CD4-positive, alpha-beta T cell (primary cell): ENCODE measurements around the gene OR2G2. TPM values are rescaled to one million over a fixed set of nuclear protein-coding genes. Genes with fewer than 3 reads are reported as not detected.

Experiments
- ATAC-seq: fragments of 200-7000 bp; cut with Tn5 transposase; one replicate; pipeline ENCODE4 v1.10.0; 2022; ENCODE audit warnings: mild to moderate bottlenecking; ENCODE audit not compliant: poor library complexity
- CTCF ChIA-PET: fragments of 350-600 bp; sonication (Branson Sonifier 250); formaldehyde crosslinking; loops from one replicate; lab custom pipeline; 2021; ENCODE audit warnings: antibody characterized with exemption, inconsistent platforms; lab: Charles Lee
- POLR2A ChIA-PET: fragments of 350-600 bp; sonication (Branson Sonifier 250); formaldehyde crosslinking; loops from one replicate; lab custom pipeline; 2021; ENCODE audit warnings: antibody characterized with exemption, inconsistent platforms; lab: Charles Lee
- DNase-seq, 14 experiments: peaks; one replicate each; pipeline ENCODE4 v3.0.0-alpha.2; 2013 to 2020; ENCODE audit warnings: mixed read lengths in 2 of 14
- H3K27ac ChIP-seq, 2 donors: one replicate each; pipeline versions ENCODE4 v1.5.1 to v1.7.0; 2013; ENCODE audit warnings: low read length in 2 of 2, low read depth in 1 of 2, mild to moderate bottlenecking in 1 of 2
- H3K27me3 ChIP-seq, 2 experiments: 1 replicate in 1 of 2; 2 replicates in 1 of 2; pipeline versions ENCODE4 v1.6.1 to v1.7.0; 2013; ENCODE audit warnings: low read length in 2 of 2, control low read depth in 1 of 2, mild to moderate bottlenecking in 1 of 2, moderate library complexity in 1 of 2; ENCODE audit not compliant: insufficient read depth in 2 of 2, control insufficient read depth in 1 of 2
- H3K36me3 ChIP-seq: one replicate; pipeline ENCODE4 v1.6.1; 2013; ENCODE audit warnings: low read length, control low read depth; ENCODE audit not compliant: insufficient read depth
- H3K4me1 ChIP-seq: one replicate; pipeline ENCODE4 v1.6.1; 2013; ENCODE audit warnings: low read length, control low read depth; ENCODE audit not compliant: insufficient read depth
- H3K4me3 ChIP-seq: one replicate; pipeline ENCODE4 v1.5.1; 2013; ENCODE audit warnings: mild to moderate bottlenecking, low read length, moderate library complexity
- H3K9me3 ChIP-seq, 2 experiments: 1 replicate in 1 of 2; 2 replicates in 1 of 2; pipeline versions ENCODE4 v1.6.1 to v1.7.0; 2013; ENCODE audit warnings: low read length in 2 of 2, mild to moderate bottlenecking in 2 of 2, control low read depth in 1 of 2, moderate library complexity in 1 of 2; ENCODE audit not compliant: control insufficient read depth in 1 of 2, insufficient read depth in 1 of 2
- H3K27ac Mint-ChIP-seq: one replicate; pipeline ENCODE4 v1.8.0; 2020; ENCODE audit warnings: mixed read lengths
- H3K27me3 Mint-ChIP-seq: one replicate; pipeline ENCODE4 v1.8.0; 2021; ENCODE audit warnings: mixed read lengths
- H3K36me3 Mint-ChIP-seq: one replicate; pipeline ENCODE4 v1.8.0; 2021; ENCODE audit warnings: low read depth, mixed read lengths
- H3K4me1 Mint-ChIP-seq: one replicate; pipeline ENCODE4 v1.8.0; 2021; ENCODE audit warnings: low read depth, mixed read lengths
- H3K4me3 Mint-ChIP-seq: one replicate; pipeline ENCODE4 v1.8.0; 2020; ENCODE audit warnings: mild to moderate bottlenecking, mixed read lengths
- H3K9me3 Mint-ChIP-seq: one replicate; pipeline ENCODE4 v1.8.0; 2020; ENCODE audit warnings: mixed read lengths
- intact Hi-C, 2 experiments: fragments of 100-400 bp; cut with DNase I in 1 of 2; cut with micrococcal nuclease in 1 of 2; formaldehyde crosslinking; loops; one replicate each; pipeline versions ENCODE4 v1.15.1 to v1.9.0; 2023 to 2025; cut with DNase I, micrococcal nuclease
- total RNA-seq, 174 experiments: library from RNA in 2 of 174; stranded (reverse) in 2 of 174; gene quantifications; one replicate each; pipeline ENCODE4 v1.2.3 and lab custom pipeline; 2021 to 2026
- TF ChIP-seq, protein P1 (sequence below): fragments of 200-600 bp; IDR thresholded peaks from one replicate; pipeline ENCODE4 v1.8.0; 2022; ENCODE audit warnings: antibody characterized with exemption, mild to moderate bottlenecking

The OR2G2 gene
- total RNA-seq, 2 experiments from 2014 or later, result not detected

DNA sequence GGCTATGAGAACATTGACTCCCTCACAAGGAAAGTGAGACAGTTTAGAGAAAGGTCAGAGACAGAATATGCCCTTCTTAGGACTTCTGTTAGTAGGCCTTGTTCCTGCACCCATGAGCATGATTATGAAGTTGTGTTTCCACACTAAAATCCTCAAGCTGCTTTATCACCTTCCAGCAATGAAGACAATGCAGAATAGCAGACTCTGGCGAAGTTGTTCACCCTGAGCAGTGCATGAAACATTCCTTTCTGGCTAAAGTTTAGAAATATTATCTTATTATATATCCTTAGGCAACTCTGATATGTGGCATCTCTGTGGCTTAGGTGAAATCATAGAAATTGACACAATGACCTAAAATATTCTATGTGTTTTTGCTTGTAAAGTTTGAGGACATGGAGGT is 13.9 kb upstream of the OR2G2 start:
- TF ChIP-seq, protein P1, sequence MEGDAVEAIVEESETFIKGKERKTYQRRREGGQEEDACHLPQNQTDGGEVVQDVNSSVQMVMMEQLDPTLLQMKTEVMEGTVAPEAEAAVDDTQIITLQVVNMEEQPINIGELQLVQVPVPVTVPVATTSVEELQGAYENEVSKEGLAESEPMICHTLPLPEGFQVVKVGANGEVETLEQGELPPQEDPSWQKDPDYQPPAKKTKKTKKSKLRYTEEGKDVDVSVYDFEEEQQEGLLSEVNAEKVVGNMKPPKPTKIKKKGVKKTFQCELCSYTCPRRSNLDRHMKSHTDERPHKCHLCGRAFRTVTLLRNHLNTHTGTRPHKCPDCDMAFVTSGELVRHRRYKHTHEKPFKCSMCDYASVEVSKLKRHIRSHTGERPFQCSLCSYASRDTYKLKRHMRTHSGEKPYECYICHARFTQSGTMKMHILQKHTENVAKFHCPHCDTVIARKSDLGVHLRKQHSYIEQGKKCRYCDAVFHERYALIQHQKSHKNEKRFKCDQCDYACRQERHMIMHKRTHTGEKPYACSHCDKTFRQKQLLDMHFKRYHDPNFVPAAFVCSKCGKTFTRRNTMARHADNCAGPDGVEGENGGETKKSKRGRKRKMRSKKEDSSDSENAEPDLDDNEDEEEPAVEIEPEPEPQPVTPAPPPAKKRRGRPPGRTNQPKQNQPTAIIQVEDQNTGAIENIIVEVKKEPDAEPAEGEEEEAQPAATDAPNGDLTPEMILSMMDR, result no peak
- intact Hi-C loops, result no loop called here
- Mint-ChIP-seq H3K4me1 (no peaks in the 10 kb centered on the region), H3K9me3 (peaks cover 6% of the 10 kb centered on the region), H3K27ac (no peak overlapping the region), H3K36me3 (no peaks in the 10 kb centered on the region), H3K27me3 (peaks cover 16% of the 10 kb centered on the region), H3K4me3 (no peak overlapping the region)
- Histone ChIP-seq H3K4me3 (no peak overlapping the region), H3K27ac (no peak overlapping the region), H3K36me3 (no peaks in the 10 kb centered on the region), H3K9me3 (no peaks in the 10 kb centered on the region), H3K27me3 (peaks cover 0 to 2% of the 10 kb centered on the region in 2 experiments), H3K4me1 (no peaks in the 10 kb centered on the region)
- DNase-seq, result no peak
- POLR2A ChIA-PET, result no interaction called here
- no peak for ATAC-seq
- CTCF ChIA-PET, result no interaction called here

DNA sequence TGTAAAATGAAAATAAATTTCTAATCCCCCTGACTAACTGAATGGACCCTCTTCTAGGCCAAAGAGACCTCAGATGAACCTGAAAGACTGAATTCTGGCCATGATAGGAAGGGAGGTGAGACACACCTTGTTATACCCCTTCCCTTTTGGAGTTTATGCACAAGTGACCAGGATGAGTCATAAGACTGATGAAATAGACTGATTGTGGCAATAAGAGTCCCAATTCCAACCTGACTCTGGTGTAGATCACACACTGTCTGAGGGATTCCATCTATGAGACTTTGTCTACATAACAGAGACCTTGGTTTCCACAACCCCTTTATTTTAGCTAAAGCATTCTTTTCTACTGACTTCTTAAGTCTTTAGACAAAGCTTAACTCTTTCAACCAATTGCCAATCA is 13.5 kb upstream of the OR2G2 start:
- intact Hi-C loops, result loop anchor here (5.0 kb wide), 1 partner anchor 182 kb away; no protein-coding TSS in a partner anchor
- peaks cover 0 to 2% of the 10 kb centered on the region in 2 experiments for H3K27me3 ChIP-seq
- Mint-ChIP-seq H3K36me3 (no peaks in the 10 kb centered on the region), H3K4me1 (no peaks in the 10 kb centered on the region), H3K27ac (no peak overlapping the region), H3K27me3 (peaks cover 16% of the 10 kb centered on the region), H3K9me3 (peaks cover 6% of the 10 kb centered on the region), H3K4me3 (no peak overlapping the region)
- peak in 1 of 14 experiments; percentile 2 for DNase-seq
- H3K4me1 ChIP-seq, result no peaks in the 10 kb centered on the region
- no peak for ATAC-seq
- no peaks in the 10 kb centered on the region for H3K36me3 ChIP-seq
- ChIA-PET CTCF (no interaction called here), POLR2A (no interaction called here)
- TF ChIP-seq, protein P1, result no peak
- no peak overlapping the region for H3K27ac ChIP-seq
- no peak overlapping the region for H3K4me3 ChIP-seq
- H3K9me3 ChIP-seq, result no peaks in the 10 kb centered on the region

DNA sequence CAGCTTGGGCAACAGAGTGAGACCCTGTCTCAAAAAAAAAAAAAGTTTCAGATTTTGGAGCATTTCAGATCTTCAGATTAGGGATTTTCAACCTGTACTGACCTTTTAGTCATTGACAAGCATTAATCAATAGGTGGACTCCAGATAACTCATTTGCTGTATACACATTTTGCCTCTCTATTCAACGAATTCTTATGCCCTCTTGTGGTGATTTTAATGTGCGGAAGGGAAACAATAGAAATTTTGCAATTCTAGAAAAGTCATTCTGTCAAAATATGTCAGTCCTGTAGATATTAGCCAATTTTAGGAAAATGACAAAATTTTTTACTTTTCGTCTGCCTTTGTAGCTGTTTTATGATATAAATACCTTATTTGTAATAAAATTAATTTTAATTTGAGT is 11.6 kb upstream of the OR2G2 start:
- H3K36me3 Mint-ChIP-seq, result no peaks in the 10 kb centered on the region
- CTCF ChIA-PET, result no interaction called here
- no peaks in the 10 kb centered on the region for H3K4me1 Mint-ChIP-seq
- no peaks in the 10 kb centered on the region for H3K36me3 ChIP-seq
- H3K9me3 Mint-ChIP-seq, result no peaks in the 10 kb centered on the region
- no peak for ATAC-seq
- H3K27ac ChIP-seq, result no peak overlapping the region
- TF ChIP-seq, protein P1, result no peak
- no peaks in the 10 kb centered on the region for H3K4me1 ChIP-seq
- no peak overlapping the region for H3K4me3 Mint-ChIP-seq
- no peak overlapping the region for H3K4me3 ChIP-seq
- POLR2A ChIA-PET, result no interaction called here
- intact Hi-C loops, result loop anchor here (5.0 kb wide), 1 partner anchor 184 kb away; no protein-coding TSS in a partner anchor
- no peak overlapping the region for H3K27ac Mint-ChIP-seq
- peak in 2 of 14 experiments; percentile 12 to 18 for DNase-seq
- H3K27me3 ChIP-seq, result peaks cover 0 to 2% of the 10 kb centered on the region in 2 experiments
- H3K9me3 ChIP-seq, result no peaks in the 10 kb centered on the region
- peaks cover 16% of the 10 kb centered on the region for H3K27me3 Mint-ChIP-seq
